HFFc6 (cell line): ENCODE data around the gene HOXD8. TPM values are rescaled to one million over a fixed set of nuclear protein-coding genes. Genes with fewer than 3 reads are reported as not detected.
A peak's percentile ranks its signal among the peaks of the same experiment; 100 is the strongest.

ENCODE experiments used
- DNase-seq: peaks from one replicate; pipeline ENCODE4 v3.0.0-alpha.2; 2018
- H3K27ac Mint-ChIP-seq: 2 replicates; pipeline ENCODE4 v1.8.0; 2020; ENCODE audit warnings: mild to moderate bottlenecking, mixed read lengths
- H3K27me3 Mint-ChIP-seq: 2 replicates; pipeline ENCODE4 v1.8.0; 2021; ENCODE audit warnings: mild to moderate bottlenecking, moderate library complexity, mixed read lengths; ENCODE audit not compliant: insufficient read depth
- H3K36me3 Mint-ChIP-seq: 2 replicates; pipeline ENCODE4 v1.8.0; 2021; ENCODE audit warnings: low read depth, mixed read lengths
- H3K4me1 Mint-ChIP-seq: 2 replicates; pipeline ENCODE4 v1.8.0; 2020; ENCODE audit warnings: low read depth, mixed read lengths
- H3K4me3 Mint-ChIP-seq: 2 replicates; pipeline ENCODE4 v1.8.0; 2020; ENCODE audit warnings: mild to moderate bottlenecking, moderate library complexity, mixed read lengths
- H3K9me3 Mint-ChIP-seq: 2 replicates; pipeline ENCODE4 v1.8.0; 2020; ENCODE audit warnings: mild to moderate bottlenecking, mixed read lengths
- CTCF ChIP-seq: fragments of 200-600 bp; sonication (generic); IDR thresholded peaks from 2 replicates; pipeline ENCODE4 v1.5.0; 2021; ENCODE audit warnings: antibody characterized with exemption, mild to moderate bottlenecking
- total RNA-seq, 6 experiments: library from RNA; stranded (reverse); fragmentation: NEBNext Ultra II Directional; extraction: Animal tissue kit (Norgen Biotek cat#: 25700); gene quantifications; 2 replicates in 1 of 6; 3 replicates in 5 of 6; pipeline ENCODE4 v1.2.3, GENCODE V29; 2021

Gene HOXD8
- total RNA-seq, 6 experiments from 2014 or later, result 2.3 to 5.1 (median 4.6) TPM

GRCh38 chr2:176091329-176092258, 37.9 kb upstream of the HOXD8 start:
- no peak for TF ChIP-seq CTCF
- Mint-ChIP-seq H3K27ac (no peak overlapping the region), H3K36me3 (peaks cover 8% of the 10 kb centered on the region; the same call in 1 of the 2 replicates), H3K4me3 (peak overlapping the region; percentile 28), H3K27me3 (peaks cover 40% of the 10 kb centered on the region), H3K9me3 (no peaks in the 10 kb centered on the region), H3K4me1 (peaks cover 23% of the 10 kb centered on the region)
- DNase-seq, result no peak

GRCh38 chr2:176092270-176093144, 37.0 kb upstream of the HOXD8 start, which contains the start of gene HOXD13:
HOXD13 (plus strand) TSS chr2:176092721; CDS start chr2:176092891, 170 bp downstream.
- Mint-ChIP-seq H3K9me3 (no peaks in the 10 kb centered on the region), H3K36me3 (peaks cover 8% of the 10 kb centered on the region; the same call in 1 of the 2 replicates), H3K4me1 (peaks cover 26% of the 10 kb centered on the region), H3K27me3 (peaks cover 39% of the 10 kb centered on the region), H3K4me3 (peak within 1 kb of the TSS; percentile 86), H3K27ac (no peak within 1 kb of the TSS)
- no peak for TF ChIP-seq CTCF
- DNase-seq, result no peak

GRCh38 chr2:176093145-176093897, 36.2 kb upstream of the HOXD8 start:
- Mint-ChIP-seq H3K27me3 (peaks cover 36% of the 10 kb centered on the region), H3K4me3 (peak overlapping the region; percentile 86), H3K27ac (no peak overlapping the region), H3K9me3 (no peaks in the 10 kb centered on the region), H3K4me1 (peaks cover 29% of the 10 kb centered on the region), H3K36me3 (peaks cover 8% of the 10 kb centered on the region; the same call in 1 of the 2 replicates)
- DNase-seq, result no peak
- TF ChIP-seq CTCF, result peak; percentile 55; the same call in 1 of the 2 replicates

- Mint-ChIP-seq H3K36me3 (peaks cover 8% of the 10 kb centered on the region; the same call in 1 of the 2 replicates), H3K4me1 (peaks cover 27% of the 10 kb centered on the region), H3K9me3 (no peaks in the 10 kb centered on the region), H3K27ac (no peak overlapping the region), H3K4me3 (peak overlapping the region; percentile 86), H3K27me3 (peaks cover 38% of the 10 kb centered on the region)
- DNase-seq, result no peak
- TF ChIP-seq CTCF, result no peak
Measured at GRCh38 chr2:176093898-176094249, 35.6 kb upstream of the HOXD8 start.

GRCh38 chr2:176094349-176094748, 35.2 kb upstream of the HOXD8 start:
- Mint-ChIP-seq H3K4me3 (peak overlapping the region; percentile 86; the same call in 1 of the 2 replicates), H3K27ac (no peak overlapping the region), H3K9me3 (no peaks in the 10 kb centered on the region), H3K27me3 (peaks cover 37% of the 10 kb centered on the region), H3K4me1 (peaks cover 27% of the 10 kb centered on the region), H3K36me3 (peaks cover 8% of the 10 kb centered on the region; the same call in 1 of the 2 replicates)
- no peak for DNase-seq
- TF ChIP-seq CTCF, result no peak
